ENCODE data around the gene ALDH4A1. TPM values are rescaled to one million over a fixed set of nuclear protein-coding genes. Genes with fewer than 3 reads are reported as not detected.

Gene ALDH4A1
- total RNA-seq, 3 donors from 2014 or later, result 2.7 to 7.7 (median 5.6) TPM

DNA sequence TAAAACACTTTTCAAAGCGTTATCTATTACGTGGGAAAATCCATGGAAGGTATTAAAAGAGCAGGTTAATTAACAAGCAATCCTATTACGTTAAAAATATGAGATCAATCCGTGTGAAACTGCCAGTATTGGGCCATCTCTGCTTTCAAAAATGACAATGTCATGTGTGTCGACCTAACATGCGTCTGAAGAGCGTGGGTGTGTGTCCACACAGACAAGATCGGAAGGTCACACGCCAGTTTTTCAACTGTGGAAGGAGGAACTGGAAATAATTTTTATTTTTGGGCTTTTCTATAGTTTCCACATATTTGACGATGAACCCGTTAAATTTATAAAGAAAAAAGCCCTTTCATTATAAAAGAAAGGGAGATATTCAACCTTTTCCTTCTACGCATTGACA lies 17.6 kb upstream of the ALDH4A1 start:
- no peak for DNase-seq
- intact Hi-C loops (cut with DNase I, micrococcal nuclease), result no loop called here
- Histone ChIP-seq H3K4me1 (ENCODE audit: low read depth) (peaks cover 17% of the 10 kb centered on the region), H3K4me3 (no peak overlapping the region), H3K36me3 (ENCODE audit: low read depth) (no peaks in the 10 kb centered on the region), H3K9me3 (no peaks in the 10 kb centered on the region)
- TF ChIP-seq, protein P1, sequence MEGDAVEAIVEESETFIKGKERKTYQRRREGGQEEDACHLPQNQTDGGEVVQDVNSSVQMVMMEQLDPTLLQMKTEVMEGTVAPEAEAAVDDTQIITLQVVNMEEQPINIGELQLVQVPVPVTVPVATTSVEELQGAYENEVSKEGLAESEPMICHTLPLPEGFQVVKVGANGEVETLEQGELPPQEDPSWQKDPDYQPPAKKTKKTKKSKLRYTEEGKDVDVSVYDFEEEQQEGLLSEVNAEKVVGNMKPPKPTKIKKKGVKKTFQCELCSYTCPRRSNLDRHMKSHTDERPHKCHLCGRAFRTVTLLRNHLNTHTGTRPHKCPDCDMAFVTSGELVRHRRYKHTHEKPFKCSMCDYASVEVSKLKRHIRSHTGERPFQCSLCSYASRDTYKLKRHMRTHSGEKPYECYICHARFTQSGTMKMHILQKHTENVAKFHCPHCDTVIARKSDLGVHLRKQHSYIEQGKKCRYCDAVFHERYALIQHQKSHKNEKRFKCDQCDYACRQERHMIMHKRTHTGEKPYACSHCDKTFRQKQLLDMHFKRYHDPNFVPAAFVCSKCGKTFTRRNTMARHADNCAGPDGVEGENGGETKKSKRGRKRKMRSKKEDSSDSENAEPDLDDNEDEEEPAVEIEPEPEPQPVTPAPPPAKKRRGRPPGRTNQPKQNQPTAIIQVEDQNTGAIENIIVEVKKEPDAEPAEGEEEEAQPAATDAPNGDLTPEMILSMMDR (IDR thresholded peaks at IDR 0.05), result no peak
- no peak for ATAC-seq

DNA sequence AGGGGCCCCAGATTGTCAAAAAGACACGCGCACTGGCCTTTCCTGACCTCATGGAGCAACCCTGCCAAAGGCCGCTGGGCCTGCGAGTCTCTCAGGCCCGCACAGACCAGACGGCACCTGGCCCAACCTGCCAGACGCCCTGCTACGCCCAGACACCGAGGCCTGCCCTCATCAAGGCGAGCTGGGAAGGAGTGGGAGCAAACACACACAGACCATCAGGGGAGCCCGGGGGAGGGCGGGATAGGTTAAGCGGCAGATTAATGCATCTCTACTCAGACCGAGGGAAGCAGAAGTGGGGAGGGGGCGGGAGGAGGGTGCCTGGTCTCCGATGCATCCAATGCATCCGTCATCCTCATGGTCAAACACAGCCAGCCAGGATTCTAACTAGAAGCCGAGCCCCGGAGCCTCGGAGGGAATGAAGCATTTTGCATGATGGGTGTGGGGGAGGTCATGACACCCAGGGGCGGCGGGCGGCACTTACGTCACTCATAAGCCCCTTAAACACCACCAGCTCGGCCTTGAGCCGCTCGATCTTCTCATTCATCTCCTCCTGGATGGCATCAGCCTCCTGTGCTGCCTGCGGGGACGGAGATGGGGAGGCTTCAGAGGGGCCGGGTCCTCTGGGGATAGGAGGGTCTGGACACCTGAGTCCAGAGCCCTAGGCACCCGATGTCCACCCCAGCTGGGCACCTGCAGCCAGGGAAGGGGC lies 17.0 kb upstream of the ALDH4A1 start:
- intact Hi-C loops (cut with DNase I, micrococcal nuclease), result no loop called here
- DNase-seq (no peak), ATAC-seq (no peak)
- H3K36me3 ChIP-seq (ENCODE audit: low read depth), result no peaks in the 10 kb centered on the region
- no peaks in the 10 kb centered on the region for H3K9me3 ChIP-seq
- TF ChIP-seq, protein P1 (IDR thresholded peaks at IDR 0.05), result no peak
- peaks cover 17% of the 10 kb centered on the region for H3K4me1 ChIP-seq (ENCODE audit: low read depth)
- no peak overlapping the region for H3K4me3 ChIP-seq

DNA sequence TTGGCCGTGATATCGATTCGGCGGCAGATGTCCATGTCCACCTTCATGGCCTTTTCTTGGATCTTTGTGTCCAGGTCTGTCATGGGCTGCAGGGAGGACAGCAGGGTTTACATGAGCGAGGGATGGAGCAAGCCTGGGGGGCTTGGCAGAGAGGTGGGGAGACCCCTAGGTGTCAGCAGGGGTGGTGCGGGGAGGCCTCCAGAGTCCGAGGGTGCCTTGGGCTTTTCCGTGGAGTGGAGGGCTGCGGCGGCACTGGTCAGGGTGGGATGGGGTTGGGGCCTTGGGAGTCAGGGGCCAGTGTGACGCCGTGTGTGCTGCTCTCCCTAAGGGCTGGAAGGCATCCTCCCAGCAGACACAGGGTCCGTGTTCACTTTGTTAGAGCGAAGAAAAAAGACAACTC lies 16.1 kb upstream of the ALDH4A1 start:
- Histone ChIP-seq H3K36me3 (ENCODE audit: low read depth) (no peaks in the 10 kb centered on the region), H3K4me1 (ENCODE audit: low read depth) (peaks cover 10% of the 10 kb centered on the region), H3K4me3 (no peak overlapping the region), H3K9me3 (no peaks in the 10 kb centered on the region)
- ATAC-seq, result no peak
- intact Hi-C loops (cut with DNase I, micrococcal nuclease), result no loop called here
- TF ChIP-seq, protein P1 (IDR thresholded peaks at IDR 0.05), result no peak
- no peak for DNase-seq

DNA sequence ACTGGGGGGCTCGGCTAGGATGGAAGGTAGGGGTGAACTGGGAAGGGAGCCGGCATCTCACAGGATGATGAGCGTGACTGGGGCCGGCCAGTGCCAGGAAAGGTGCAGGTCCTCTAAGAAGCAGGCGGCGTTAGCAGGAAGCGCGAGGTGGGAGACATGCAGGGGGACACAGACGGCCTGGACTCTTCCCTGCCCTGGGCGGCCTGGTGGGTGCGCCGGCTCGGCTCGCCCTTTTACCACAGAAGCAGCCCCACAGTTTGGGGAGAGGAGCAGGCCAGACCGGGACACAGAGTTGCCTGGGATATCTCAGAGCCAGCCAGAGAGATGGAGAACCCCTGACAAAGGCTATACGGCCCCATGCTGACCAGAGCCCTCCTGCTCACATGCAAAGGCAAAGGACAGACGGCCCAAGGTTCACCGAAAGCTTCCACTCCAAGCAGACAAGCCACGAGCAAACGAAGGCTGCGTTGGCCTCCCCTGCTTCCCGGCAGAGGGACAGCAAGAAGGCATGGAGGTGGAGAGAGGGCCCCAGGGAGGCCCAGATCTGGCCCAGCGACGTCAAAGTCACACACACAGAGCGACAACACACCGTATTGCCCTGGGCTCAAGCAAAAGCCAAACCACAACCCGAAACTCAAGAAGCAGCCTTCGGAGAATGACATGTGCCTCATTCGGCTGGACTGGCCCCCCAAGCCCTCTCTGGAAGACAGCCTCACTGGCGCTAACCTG lies 14.9 kb upstream of the ALDH4A1 start:
- no peak for ATAC-seq
- Histone ChIP-seq H3K9me3 (no peaks in the 10 kb centered on the region), H3K4me1 (ENCODE audit: low read depth) (peaks cover 4% of the 10 kb centered on the region), H3K36me3 (ENCODE audit: low read depth) (no peaks in the 10 kb centered on the region), H3K4me3 (no peak overlapping the region)
- no peak for DNase-seq
- TF ChIP-seq, protein P1 (IDR thresholded peaks at IDR 0.05), result no peak
- intact Hi-C loops (cut with DNase I, micrococcal nuclease), result no loop called here

DNA sequence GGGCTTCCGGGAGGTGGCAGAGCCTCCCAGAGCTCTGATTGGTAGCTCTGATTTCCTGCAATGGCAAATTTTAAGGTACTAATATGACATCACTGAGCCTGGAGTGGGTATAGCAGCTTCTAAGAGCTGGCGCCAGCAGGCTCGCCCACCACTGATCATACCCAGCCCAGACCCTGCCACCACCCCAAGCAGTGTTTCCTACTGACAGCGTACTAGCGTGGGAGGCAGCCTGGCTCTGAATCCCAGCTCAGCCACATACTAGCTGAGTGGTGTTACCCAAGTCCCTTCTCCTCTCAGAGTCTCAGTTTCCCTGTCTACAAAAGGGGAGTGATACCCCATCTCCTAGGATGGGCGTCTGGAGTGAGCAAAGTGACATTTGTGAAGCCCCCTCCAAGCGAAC lies 13.0 kb upstream of the ALDH4A1 start:
- DNase-seq (no peak), ATAC-seq (no peak)
- H3K4me1 ChIP-seq (ENCODE audit: low read depth), result peaks cover 4% of the 10 kb centered on the region
- H3K36me3 ChIP-seq (ENCODE audit: low read depth), result no peaks in the 10 kb centered on the region
- H3K9me3 ChIP-seq, result no peaks in the 10 kb centered on the region
- TF ChIP-seq, protein P1 (IDR thresholded peaks at IDR 0.05), result no peak
- intact Hi-C loops (cut with DNase I, micrococcal nuclease), result no loop called here
- H3K4me3 ChIP-seq, result no peak overlapping the region
